ENCODE results near the gene UCHL1. TPM values are rescaled to one million over a fixed set of nuclear protein-coding genes. Genes with fewer than 3 reads are reported as not detected.

The UCHL1 gene
- 1.9 and 2.6 TPM in 2 replicates for total RNA-seq

DNA sequence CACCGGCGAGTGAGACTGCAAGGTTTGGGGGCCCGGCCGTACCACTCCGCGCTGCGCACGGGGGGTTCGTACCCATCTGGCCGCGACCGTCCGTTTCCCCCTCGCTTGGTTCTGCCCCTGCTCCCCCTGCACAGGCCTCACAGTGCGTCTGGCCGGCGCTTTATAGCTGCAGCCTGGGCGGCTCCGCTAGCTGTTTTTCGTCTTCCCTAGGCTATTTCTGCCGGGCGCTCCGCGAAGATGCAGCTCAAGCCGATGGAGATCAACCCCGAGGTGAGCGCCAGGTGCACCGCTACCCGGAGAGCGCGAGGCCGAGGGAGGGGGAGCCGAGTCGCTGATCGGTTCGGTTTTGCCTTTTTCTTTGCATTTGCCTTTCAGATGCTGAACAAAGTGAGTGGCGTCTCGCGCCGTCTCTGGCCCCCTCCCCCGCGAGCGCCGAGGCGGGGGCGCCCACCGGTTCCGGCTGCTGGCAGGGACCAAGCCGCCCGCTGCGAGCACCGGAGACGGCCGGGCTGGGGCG, at the start of gene UCHL1:
Gene UCHL1, plus strand, starts transcription at position 189 of the 517 bp plus-strand sequence. Its CDS starts 49 bp downstream, at position 238.
- intact Hi-C loops (cut with micrococcal nuclease): no loop called here
- TF ChIP-seq, protein P1, sequence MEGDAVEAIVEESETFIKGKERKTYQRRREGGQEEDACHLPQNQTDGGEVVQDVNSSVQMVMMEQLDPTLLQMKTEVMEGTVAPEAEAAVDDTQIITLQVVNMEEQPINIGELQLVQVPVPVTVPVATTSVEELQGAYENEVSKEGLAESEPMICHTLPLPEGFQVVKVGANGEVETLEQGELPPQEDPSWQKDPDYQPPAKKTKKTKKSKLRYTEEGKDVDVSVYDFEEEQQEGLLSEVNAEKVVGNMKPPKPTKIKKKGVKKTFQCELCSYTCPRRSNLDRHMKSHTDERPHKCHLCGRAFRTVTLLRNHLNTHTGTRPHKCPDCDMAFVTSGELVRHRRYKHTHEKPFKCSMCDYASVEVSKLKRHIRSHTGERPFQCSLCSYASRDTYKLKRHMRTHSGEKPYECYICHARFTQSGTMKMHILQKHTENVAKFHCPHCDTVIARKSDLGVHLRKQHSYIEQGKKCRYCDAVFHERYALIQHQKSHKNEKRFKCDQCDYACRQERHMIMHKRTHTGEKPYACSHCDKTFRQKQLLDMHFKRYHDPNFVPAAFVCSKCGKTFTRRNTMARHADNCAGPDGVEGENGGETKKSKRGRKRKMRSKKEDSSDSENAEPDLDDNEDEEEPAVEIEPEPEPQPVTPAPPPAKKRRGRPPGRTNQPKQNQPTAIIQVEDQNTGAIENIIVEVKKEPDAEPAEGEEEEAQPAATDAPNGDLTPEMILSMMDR (IDR thresholded peaks at IDR 0.05): no peak
- Mint-ChIP-seq H3K4me3 (peak within 1 kb of the TSS; percentile 68), H3K27me3 (peaks cover 37% of the 10 kb centered on the region), H3K9me3 (no peaks in the 10 kb centered on the region), H3K4me1 (peaks cover 10% of the 10 kb centered on the region), H3K36me3 (ENCODE audit: low read depth) (no peaks in the 10 kb centered on the region), H3K27ac (no peak within 1 kb of the TSS)
- DNase-seq (peak; percentile 18), ATAC-seq (ENCODE audit: low read depth) (peak; percentile 37)
- CTCF ChIA-PET: interaction anchor here (1.4 kb wide), 1 partner anchor 483 kb away, joined by 3 read pairs; no protein-coding TSS in a partner anchor
- POLR2A ChIA-PET: no interaction called here

DNA sequence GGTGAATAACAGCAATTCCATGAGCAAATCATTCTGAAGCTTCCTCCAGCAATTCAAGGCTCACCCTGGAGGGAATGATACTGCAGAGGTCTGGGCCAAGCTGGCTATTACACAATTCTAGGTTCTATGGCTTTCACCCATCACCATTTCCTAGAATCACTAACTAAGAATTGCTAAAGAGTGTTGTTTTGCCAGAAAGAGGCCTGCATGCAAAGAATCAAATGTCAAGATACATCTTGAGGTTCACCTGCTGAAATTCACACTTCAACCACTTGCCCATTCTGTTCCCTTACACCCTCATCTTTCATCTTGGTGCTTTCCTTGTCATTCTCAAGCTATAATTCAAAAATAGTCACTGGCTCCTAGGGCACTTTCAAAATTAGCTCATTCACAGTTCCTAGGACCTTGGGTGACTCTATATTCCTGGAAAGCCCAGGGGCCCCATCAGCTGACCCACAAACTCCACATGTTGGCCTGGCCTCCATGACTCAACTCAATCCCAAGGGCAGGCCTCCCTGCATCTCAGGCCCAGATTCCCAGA, 49.4 kb upstream of the UCHL1 start:
- no peak overlapping the region for H3K4me3 Mint-ChIP-seq
- intact Hi-C loops (cut with micrococcal nuclease): no loop called here
- peaks cover 16% of the 10 kb centered on the region for H3K27me3 Mint-ChIP-seq
- no peak overlapping the region for H3K27ac Mint-ChIP-seq
- CTCF ChIA-PET: no interaction called here
- ATAC-seq (ENCODE audit: low read depth) (no peak), DNase-seq (no peak)
- H3K36me3 Mint-ChIP-seq (ENCODE audit: low read depth): no peaks in the 10 kb centered on the region
- H3K4me1 Mint-ChIP-seq: no peaks in the 10 kb centered on the region
- POLR2A ChIA-PET: no interaction called here
- TF ChIP-seq, protein P1 (IDR thresholded peaks at IDR 0.05): no peak
- no peaks in the 10 kb centered on the region for H3K9me3 Mint-ChIP-seq

DNA sequence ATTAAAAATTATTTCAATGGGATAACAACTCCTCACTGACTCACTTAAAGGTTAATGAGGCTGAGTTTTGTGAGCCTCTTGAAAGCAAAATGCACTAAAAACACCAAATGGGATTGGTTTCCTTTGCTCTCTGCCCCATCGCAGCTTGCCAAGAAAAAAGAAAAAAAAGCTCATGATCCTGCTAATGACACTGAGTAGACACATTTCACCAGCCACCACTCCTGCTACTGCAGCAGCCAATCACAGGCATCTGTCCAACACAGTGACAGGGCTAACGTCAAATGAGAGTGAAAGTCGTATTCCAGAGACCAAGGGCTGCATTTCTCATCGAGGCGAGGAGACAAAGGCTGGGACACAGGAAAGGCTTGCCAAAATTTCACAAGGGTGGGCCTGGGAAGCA, 47.5 kb upstream of the UCHL1 start:
- TF ChIP-seq, protein P1 (IDR thresholded peaks at IDR 0.05): no peak
- Mint-ChIP-seq H3K4me1 (peaks cover 10% of the 10 kb centered on the region), H3K4me3 (no peak overlapping the region), H3K27ac (no peak overlapping the region), H3K9me3 (no peaks in the 10 kb centered on the region), H3K27me3 (peaks cover 24% of the 10 kb centered on the region), H3K36me3 (ENCODE audit: low read depth) (no peaks in the 10 kb centered on the region)
- ChIA-PET POLR2A (no interaction called here), CTCF (no interaction called here)
- intact Hi-C loops (cut with micrococcal nuclease): no loop called here
- DNase-seq: no peak
- ATAC-seq (ENCODE audit: low read depth): no peak

DNA sequence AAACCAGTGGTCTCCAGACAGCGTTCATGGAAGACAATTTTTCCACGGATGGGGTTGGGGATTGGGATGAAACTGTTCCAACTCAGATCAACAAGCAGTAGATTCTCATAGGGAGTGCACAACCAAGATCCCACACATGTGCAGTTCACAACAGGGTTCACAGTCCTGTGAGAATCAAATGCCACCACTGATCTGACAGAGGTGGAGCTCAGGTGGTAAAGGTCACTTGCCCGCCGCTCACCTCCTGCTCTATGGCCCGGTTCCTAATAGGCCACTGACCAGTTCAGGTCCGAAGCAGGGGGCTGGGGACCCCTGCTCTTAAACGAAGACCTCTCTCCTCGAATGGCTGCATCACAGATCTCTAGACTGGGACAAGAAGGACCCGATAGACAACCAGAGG, 46.8 kb upstream of the UCHL1 start:
- Mint-ChIP-seq H3K4me3 (no peak overlapping the region), H3K27me3 (peaks cover 27% of the 10 kb centered on the region), H3K9me3 (no peaks in the 10 kb centered on the region), H3K27ac (no peak overlapping the region), H3K36me3 (ENCODE audit: low read depth) (no peaks in the 10 kb centered on the region), H3K4me1 (peaks cover 15% of the 10 kb centered on the region)
- DNase-seq (no peak), ATAC-seq (ENCODE audit: low read depth) (no peak)
- ChIA-PET CTCF (no interaction called here), POLR2A (no interaction called here)
- TF ChIP-seq, protein P1 (IDR thresholded peaks at IDR 0.05): no peak
- intact Hi-C loops (cut with micrococcal nuclease): no loop called here

DNA sequence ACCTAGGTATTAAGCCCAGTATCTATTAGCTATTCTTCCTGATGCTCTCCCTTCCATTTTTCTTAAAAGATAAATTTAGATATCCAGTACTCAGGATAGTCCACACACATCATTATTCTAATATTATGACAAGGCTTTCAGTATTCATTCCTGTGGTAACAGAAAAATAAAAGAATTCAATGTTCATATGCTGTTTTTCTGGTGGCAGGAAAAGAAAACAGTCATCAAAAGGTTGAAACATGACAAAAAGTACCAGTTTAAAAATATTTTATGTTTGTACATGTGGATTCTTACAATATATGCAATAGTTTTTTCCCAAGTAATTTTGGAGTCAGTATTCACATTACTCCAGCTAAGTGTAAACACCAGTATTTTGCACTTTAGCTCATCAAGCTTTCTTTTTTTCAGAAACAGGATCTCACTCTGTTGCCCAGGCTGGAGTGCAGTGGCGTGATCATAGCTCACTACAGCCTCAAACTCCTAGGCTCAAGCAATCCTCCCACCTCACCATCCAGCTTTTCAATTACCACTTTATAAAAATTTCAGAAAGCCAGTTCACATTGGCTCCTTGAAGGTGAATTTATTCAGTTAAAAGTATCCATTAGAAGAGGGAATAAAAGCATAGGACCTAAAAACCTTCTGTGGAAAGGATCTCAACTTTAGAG, 44.6 kb upstream of the UCHL1 start:
- H3K9me3 Mint-ChIP-seq: no peaks in the 10 kb centered on the region
- peak overlapping the region; percentile 44 for H3K4me3 Mint-ChIP-seq
- ChIA-PET CTCF (interaction anchor here (1.9 kb wide), 1 partner anchor 235 kb away, joined by 10 read pairs; no protein-coding TSS in a partner anchor), POLR2A (no interaction called here)
- no peaks in the 10 kb centered on the region for H3K36me3 Mint-ChIP-seq (ENCODE audit: low read depth)
- H3K27ac Mint-ChIP-seq: no peak overlapping the region
- intact Hi-C loops (cut with micrococcal nuclease): loop anchor here (1.0 kb wide), 1 partner anchor 236 kb away; no protein-coding TSS in a partner anchor
- ATAC-seq (ENCODE audit: low read depth) (no peak), DNase-seq (no peak)
- H3K27me3 Mint-ChIP-seq: peaks cover 45% of the 10 kb centered on the region
- TF ChIP-seq, protein P1 (IDR thresholded peaks at IDR 0.05): no peak
- H3K4me1 Mint-ChIP-seq: peaks cover 30% of the 10 kb centered on the region

All from activated B cell treated with CpG ODN at 0.5 μM for 24 hours (primary cell).